OCI-LY3 (cell line): ENCODE measurements around the gene SH3BP2.

ENCODE experiments used
- H2AFZ ChIP-seq: fragments of 200-600, 300-600 bp; shearing (Covaris generic); 2 replicates; pipeline ENCODE4 v1.6.0; 2014; ENCODE audit warnings: antibody characterized with exemption, low read depth, low read length
- H3K27ac ChIP-seq: fragments of 200-600, 300-600 bp; sonication (generic); 2 replicates; pipeline ENCODE4 v1.5.1; 2014; ENCODE audit warnings: mild to moderate bottlenecking, low read length, moderate library complexity, mixed read lengths
- H3K27me3 ChIP-seq: fragments of 200-600, 300-600 bp; sonication (generic); 2 replicates; pipeline ENCODE4 v1.6.1; 2014; ENCODE audit warnings: low read depth, low read length, mixed read lengths
- H3K36me3 ChIP-seq: fragments of 200-600, 300-600 bp; sonication (generic); replicated peaks from 2 replicates; pipeline ENCODE3; 2014; ENCODE audit warnings: low read depth, low read length, mixed read lengths
- H3K4me1 ChIP-seq: fragments of 300-600, 200-600 bp; sonication (generic); 2 replicates; pipeline ENCODE4 v1.6.1; 2014; ENCODE audit warnings: low read length, mixed read lengths
- H3K4me2 ChIP-seq: fragments of 200-600, 300-600 bp; sonication (generic); 2 replicates; pipeline ENCODE4 v1.6.1; 2014; ENCODE audit warnings: low read length, mixed read lengths
- H3K4me3 ChIP-seq: fragments of 300-600, 200-600 bp; sonication (generic); 2 replicates; pipeline ENCODE4 v1.5.1; 2014; ENCODE audit warnings: antibody characterized with exemption, mild to moderate bottlenecking, low read length, moderate library complexity
- H3K79me2 ChIP-seq: fragments of 300-600, 200-600 bp; shearing (Covaris generic); 2 replicates; pipeline ENCODE4 v1.6.1; 2014; ENCODE audit warnings: mild to moderate bottlenecking, low read length, mixed read lengths
- H3K9ac ChIP-seq: fragments of 300-600, 200-600 bp; shearing (Covaris generic); 2 replicates; pipeline ENCODE4 v1.6.0; 2014; ENCODE audit warnings: mild to moderate bottlenecking, low read length, moderate library complexity
- H3K9me3 ChIP-seq: fragments of 200-600, 300-600 bp; shearing (Covaris generic); 2 replicates; pipeline ENCODE4 v1.6.1; 2014; ENCODE audit warnings: low read length, mixed read lengths; ENCODE audit not compliant: insufficient read depth
- H4K20me1 ChIP-seq: fragments of 200-600, 300-600 bp; sonication (generic); 2 replicates; pipeline ENCODE4 v1.6.1; 2016; ENCODE audit warnings: low read length, mixed read lengths; ENCODE audit not compliant: insufficient read depth
- EZH2phosphoT487 ChIP-seq: fragments of 200-600 bp; shearing (Covaris generic); IDR thresholded peaks from 2 replicates; pipeline ENCODE4 v1.6.1; 2018; ENCODE audit warnings: antibody characterized with exemption, mixed run types, low read depth
- TF ChIP-seq, protein P1 (sequence below): fragments of 200-600, 300-600 bp; sonication (generic); IDR thresholded peaks from 2 replicates; pipeline ENCODE4 v1.5.1; 2014; ENCODE audit warnings: antibody characterized with exemption, low read length, low read depth

Gene SH3BP2

DNA sequence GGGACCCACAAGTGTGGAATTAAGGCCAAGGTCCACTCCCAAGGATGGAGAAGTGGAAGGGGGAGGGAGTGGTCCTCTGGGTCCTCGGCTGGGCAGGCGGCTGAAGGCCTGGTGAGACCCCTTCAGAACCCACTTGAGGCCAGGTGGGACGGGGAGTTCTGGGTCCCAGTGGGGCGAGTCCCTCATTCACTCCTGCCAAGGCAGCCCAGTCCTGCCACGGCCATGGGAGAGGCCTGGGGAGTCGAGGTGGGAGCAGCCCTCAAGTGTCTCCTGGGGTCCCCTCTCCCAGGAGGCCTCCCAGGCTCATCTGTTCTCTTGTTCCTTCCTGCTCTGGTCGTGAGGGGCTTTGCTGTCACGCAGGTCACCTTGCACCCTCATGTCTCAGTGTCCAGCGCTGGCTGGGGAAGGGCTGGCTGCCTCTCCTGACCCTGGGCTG lies 6.1 kb upstream of the SH3BP2 start:
- no peak overlapping the region for H3K4me3 ChIP-seq
- no peaks in the 10 kb centered on the region for H3K27me3 ChIP-seq
- H3K27ac ChIP-seq = peak overlapping the region; percentile 28
- no peaks in the 10 kb centered on the region for H3K79me2 ChIP-seq
- peak overlapping the region; percentile 10; the same call in 1 of the 2 replicates for H3K9ac ChIP-seq
- H4K20me1 ChIP-seq = no peaks in the 10 kb centered on the region
- no peaks in the 10 kb centered on the region for H3K36me3 ChIP-seq
- H3K9me3 ChIP-seq = no peaks in the 10 kb centered on the region
- peak overlapping the region; percentile 27 for H3K4me2 ChIP-seq
- H3K4me1 ChIP-seq = peaks cover 31% of the 10 kb centered on the region
- peak overlapping the region; percentile 81 for H2AFZ ChIP-seq
- TF ChIP-seq, protein P1, sequence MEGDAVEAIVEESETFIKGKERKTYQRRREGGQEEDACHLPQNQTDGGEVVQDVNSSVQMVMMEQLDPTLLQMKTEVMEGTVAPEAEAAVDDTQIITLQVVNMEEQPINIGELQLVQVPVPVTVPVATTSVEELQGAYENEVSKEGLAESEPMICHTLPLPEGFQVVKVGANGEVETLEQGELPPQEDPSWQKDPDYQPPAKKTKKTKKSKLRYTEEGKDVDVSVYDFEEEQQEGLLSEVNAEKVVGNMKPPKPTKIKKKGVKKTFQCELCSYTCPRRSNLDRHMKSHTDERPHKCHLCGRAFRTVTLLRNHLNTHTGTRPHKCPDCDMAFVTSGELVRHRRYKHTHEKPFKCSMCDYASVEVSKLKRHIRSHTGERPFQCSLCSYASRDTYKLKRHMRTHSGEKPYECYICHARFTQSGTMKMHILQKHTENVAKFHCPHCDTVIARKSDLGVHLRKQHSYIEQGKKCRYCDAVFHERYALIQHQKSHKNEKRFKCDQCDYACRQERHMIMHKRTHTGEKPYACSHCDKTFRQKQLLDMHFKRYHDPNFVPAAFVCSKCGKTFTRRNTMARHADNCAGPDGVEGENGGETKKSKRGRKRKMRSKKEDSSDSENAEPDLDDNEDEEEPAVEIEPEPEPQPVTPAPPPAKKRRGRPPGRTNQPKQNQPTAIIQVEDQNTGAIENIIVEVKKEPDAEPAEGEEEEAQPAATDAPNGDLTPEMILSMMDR = no peak
- TF ChIP-seq EZH2phosphoT487 = no peak

DNA sequence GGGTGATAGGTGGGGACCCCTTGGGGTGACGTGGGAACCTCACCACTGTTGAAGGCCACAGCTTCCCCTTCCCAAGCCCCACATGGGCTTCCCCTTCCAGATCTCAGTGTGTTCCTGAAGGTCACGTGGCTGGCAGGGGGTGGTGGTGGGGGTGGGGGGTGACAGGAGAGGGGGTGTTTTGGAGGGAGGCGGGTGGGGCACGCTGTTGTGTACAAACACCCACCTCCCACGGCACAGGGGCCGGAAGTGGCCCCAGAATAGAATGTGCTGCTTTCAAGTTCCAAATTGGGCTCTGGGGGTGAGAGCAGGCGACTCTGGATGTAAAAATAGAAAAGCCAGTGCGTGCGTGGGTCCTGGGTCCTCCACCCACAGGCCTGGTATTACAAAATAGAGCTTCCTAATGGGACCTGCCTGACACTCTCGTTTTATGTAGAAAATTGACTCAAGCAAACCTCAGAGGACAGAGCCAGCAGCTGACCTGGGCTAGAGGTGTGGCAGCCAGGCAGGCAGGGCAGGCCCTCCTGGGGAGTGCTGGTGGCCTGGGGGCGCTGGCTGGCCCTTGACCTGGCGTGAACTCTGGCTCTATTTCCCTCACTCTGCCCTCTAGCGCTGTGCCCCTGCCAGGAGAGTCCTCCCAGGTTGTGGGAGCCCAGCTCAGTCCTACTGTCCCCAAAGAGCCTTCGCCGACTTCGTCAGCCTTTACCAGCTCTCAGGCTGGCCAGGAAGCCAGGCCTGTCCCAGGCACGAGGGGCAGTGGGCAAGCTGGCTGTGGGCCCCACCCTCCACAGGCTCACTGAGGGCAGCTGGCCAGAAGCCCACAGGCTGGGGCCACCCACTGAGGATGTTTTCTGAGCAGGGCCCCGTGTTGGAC lies 5.4 kb upstream of the SH3BP2 start:
- Histone ChIP-seq H3K4me2 (peak overlapping the region; percentile 27), H2AFZ (peak overlapping the region; percentile 81), H3K79me2 (no peaks in the 10 kb centered on the region), H3K9me3 (no peaks in the 10 kb centered on the region), H3K36me3 (no peaks in the 10 kb centered on the region), H3K9ac (peak overlapping the region; percentile 33; the same call in 1 of the 2 replicates), H4K20me1 (no peaks in the 10 kb centered on the region), H3K27ac (peak overlapping the region; percentile 28), H3K4me3 (no peak overlapping the region), H3K4me1 (peaks cover 31% of the 10 kb centered on the region), H3K27me3 (no peaks in the 10 kb centered on the region)
- TF ChIP-seq, protein P1 = peak; percentile 34
- no peak for TF ChIP-seq EZH2phosphoT487

DNA sequence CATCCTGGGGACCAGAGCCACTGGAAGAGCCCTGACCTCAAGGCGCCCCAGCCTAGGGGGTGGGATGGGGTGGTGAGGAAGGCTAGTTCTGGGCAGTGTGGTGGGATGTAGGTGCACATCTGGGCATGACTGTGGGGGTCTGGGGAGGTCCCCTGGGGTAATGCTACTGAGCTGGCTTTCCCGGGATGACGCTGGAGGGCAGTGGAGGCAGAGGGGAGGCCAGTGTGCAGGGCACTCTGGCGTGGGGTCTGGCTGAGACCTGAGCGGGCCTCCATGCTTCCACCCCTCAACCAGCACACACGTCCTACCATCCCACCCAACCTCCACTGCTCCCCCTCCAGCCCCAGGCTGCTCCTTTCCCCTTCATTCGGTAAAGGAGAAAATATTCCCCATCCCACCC lies 4.8 kb upstream of the SH3BP2 start:
- no peaks in the 10 kb centered on the region for H3K36me3 ChIP-seq
- H4K20me1 ChIP-seq = no peaks in the 10 kb centered on the region
- no peaks in the 10 kb centered on the region for H3K79me2 ChIP-seq
- H3K9me3 ChIP-seq = no peaks in the 10 kb centered on the region
- no peak for TF ChIP-seq EZH2phosphoT487
- TF ChIP-seq, protein P1 = no peak
- H3K4me3 ChIP-seq = no peak overlapping the region
- H3K4me1 ChIP-seq = peaks cover 31% of the 10 kb centered on the region
- H3K27me3 ChIP-seq = no peaks in the 10 kb centered on the region
- peak overlapping the region; percentile 28; the same call in 1 of the 2 replicates for H3K27ac ChIP-seq
- peak overlapping the region; percentile 33; the same call in 1 of the 2 replicates for H3K9ac ChIP-seq
- peak overlapping the region; percentile 50 for H2AFZ ChIP-seq
- H3K4me2 ChIP-seq = peak overlapping the region; percentile 27

DNA sequence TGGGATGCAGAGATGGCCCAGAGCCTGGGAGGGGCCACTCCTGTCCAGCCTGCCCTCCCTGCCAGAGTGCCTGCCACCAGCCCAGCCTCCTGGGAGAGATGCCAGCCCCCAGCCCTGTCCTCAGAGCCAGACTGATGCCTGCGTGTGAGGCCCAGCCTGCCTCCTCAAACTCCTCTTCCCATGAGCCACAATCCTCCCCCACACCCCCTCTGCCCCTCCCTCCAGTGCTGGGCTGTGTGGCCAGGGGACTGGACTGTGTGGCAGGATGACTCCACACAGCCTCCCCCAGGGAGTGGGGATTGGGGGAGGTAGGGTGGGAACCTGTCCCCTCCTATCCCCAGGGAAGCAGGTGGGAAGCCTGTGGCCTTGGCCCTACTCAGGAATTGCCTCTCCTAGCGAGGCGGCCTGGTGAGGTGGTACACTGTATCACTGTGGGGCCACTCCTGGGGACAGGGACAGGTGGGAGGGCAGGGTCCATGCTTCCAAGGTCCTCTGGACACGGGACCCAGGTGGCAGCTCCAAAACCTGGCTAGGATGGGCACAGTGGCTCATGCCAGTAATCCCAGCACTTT lies 4.3 kb upstream of the SH3BP2 start:
- Histone ChIP-seq H3K27me3 (no peaks in the 10 kb centered on the region), H4K20me1 (no peaks in the 10 kb centered on the region), H3K79me2 (no peaks in the 10 kb centered on the region), H3K9me3 (no peaks in the 10 kb centered on the region), H3K4me2 (no peak overlapping the region), H3K27ac (no peak overlapping the region), H3K9ac (no peak overlapping the region), H3K4me3 (no peak overlapping the region), H3K4me1 (peaks cover 31% of the 10 kb centered on the region), H2AFZ (no peak overlapping the region), H3K36me3 (no peaks in the 10 kb centered on the region)
- TF ChIP-seq, protein P1 = no peak
- TF ChIP-seq EZH2phosphoT487 = no peak
